Measurements from ENCODE around the gene PLXNA3.

Gene PLXNA3

DNA sequence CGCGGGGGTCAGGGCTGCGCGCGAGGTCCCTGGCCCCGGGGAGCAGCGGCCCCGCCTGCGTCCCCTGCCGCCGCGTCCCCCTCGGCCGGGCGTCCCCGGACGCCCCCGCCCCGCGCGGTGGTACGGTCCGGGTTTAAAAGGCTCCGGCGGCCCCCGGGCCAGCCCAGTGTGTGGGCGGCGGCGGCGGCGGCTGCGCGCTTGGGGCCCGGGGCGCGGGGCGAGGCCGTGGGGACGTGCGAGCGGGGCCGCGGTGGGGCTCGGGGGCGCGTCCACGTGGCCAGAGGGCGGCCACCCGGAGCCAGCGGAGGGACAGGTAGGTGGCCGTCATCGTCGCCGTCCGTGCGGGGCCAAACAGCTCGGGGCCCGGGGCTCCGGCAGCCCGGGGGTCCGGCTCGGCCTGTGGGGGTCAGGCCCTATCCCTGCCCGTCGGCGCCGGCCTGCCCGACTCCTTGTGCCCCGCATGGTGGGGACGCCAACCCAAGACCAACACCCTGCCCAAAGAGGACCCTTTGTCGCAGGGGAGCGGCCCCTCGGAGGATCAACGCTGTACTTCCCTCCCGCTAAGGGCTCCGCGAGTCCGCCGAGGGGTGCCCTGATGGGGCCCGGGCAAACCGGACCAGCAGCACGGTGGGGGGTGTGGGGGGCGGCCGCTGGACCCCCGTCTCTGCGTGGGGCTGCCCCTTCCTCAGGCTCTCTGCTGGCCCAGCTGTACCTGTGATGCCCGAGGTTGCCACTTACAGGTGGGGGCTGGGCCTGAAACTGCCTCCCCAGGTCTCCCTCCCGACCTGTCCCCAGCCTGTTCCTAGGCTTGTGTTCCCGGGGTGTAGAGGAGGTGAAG, at the start of gene PLXNA3:
TSS of gene PLXNA3 (plus strand) at position 166 of the 838 bp plus-strand sequence. CDS start 1,903 bp downstream, outside the sequence.
- peak in 1 of 2 experiments; percentile 59 for DNase-seq

DNA sequence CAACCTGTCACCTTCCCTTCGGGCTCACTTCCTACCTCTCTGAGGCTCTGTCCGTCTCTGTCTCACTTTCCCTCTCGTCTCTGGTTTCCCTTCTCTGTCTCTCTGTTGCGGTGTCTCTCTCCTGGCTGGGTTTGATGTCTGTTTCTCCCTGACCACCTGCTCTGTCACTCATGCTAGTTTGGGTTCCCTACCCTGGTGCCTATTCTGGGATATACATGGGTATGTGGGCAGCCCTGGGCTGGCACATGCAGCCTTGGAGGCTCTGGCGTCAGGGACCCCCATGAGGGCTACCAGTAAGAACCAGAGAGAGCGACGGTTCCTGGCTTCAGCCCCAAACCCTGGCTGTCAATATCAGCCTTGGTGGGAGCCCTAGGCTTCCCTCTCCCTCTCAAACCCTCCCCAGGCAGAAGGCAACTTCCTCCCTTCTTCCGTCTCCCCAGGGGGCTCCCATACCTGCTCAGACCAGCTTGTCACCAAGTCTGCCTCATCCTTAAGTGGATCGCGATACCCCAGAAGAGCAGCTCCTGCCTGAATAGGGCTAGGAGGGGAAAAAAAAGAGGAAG, 49.3 kb upstream of the PLXNA3 start:
- no peak for DNase-seq

DNA sequence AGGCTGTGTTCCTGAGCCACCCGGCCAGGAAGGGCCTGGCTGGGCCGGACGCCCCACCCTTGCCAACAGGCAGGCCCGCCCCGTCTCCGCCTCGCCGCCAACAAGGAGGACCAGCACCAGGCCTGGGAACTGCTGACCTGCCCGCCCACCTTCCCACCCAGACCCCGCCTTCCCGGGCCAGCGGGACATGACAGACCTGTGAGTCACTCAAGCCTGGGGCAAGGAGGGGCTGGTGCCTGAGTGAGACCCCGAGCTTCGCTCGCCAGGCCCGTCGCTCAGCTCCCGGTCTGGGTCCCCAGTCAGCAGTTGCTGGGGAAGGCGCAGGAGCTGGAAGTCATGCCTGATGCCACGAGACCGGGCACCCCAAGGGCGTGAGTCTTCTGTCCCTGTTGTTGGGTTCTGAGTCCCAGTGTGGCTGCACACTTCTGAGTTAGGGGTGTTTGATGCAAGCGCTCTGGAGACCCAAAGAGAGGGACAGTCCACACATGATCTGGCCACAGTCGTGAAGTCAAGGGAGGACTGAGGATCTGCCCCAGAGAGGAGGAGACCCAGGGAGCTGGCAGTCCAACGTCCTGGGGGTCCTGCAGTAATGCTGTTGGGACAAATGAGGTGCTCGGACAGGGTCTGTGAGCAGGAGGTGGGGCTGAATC, 48.7 kb upstream of the PLXNA3 start, which contains the start of gene DNASE1L1:
TSS of gene DNASE1L1 (minus strand) at position 33 of the 650 bp plus-strand sequence. CDS start 3,686 bp downstream, outside the sequence.
- DNase-seq = no peak

DNA sequence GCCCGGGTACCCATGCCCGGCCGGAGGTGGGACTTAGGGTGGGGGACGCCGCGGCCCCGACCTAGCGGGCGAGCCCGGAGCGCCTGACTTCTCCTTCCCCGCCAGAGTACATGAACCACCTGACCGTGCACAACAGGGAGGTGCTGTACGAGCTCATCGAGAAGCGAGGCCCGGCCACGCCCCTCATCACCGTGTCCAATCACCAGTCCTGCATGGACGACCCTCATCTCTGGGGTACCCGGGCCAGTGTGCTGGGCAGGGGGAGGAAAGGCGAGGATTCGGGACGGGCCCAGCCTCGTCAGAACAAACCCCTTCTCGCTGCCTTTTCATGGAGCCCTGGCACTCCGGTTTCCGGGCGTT, 46.1 kb upstream of the PLXNA3 start:
- DNase-seq = peak in 1 of 2 experiments; percentile 67

DNA sequence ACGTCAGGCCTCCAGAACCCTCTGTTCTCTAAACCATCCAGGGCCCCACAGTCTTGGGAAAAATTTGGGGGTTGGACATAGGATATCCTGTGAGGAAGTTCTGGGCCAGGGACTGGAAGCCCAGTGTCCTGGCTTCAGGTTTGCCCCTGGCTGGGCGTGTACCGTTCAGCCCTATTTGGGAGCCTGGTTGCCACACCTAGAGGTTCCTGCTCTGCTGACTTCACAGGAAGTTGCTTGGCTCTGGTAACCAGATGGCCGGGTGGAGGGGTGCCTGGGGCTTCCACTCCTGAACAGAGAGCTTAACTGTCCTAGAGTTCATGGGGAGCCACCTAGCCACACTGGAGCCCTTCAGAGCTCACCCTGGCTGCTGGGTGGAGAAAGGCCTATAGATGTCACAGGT, 45.6 kb upstream of the PLXNA3 start:
- no peak for DNase-seq

DNA sequence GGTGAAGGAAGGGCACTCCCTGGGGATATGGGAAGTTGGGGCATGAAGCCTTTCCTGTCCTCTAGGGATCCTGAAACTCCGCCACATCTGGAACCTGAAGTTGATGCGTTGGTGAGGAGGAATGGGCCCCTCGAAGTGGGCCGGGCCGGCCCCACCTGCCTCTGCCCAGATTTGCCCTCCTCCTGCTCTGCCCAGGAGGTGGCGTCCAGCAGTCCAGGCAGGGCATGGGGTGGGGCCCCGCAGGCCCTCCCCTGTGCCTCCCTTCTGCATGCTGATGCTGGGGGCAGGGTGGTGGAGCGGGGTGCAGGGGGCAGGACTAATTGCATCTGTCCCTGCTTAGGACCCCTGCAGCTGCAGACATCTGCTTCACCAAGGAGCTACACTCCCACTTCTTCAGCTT, 44.9 kb upstream of the PLXNA3 start:
- no peak for DNase-seq

DNA sequence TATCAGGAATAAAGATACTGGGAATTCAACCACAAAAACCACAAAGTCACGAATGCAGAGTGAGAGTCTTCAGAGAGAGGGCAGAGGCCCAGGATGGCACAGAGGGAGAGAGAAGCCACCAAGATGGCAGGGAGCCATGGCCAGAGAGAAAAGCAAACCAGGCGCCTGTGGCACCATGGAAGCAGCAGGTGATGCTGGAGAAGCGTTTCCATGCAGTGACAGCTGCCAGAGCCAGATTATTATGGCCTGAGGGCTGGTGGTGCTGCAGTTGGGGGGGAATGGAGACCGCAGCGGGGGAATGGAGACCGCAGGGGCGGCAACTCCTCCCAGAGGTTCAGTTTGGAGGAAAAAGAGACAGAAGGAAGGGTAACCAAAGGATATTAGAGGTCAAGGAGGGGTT, 40.9 kb upstream of the PLXNA3 start:
- peak in 1 of 2 experiments; percentile 61 for DNase-seq

DNA sequence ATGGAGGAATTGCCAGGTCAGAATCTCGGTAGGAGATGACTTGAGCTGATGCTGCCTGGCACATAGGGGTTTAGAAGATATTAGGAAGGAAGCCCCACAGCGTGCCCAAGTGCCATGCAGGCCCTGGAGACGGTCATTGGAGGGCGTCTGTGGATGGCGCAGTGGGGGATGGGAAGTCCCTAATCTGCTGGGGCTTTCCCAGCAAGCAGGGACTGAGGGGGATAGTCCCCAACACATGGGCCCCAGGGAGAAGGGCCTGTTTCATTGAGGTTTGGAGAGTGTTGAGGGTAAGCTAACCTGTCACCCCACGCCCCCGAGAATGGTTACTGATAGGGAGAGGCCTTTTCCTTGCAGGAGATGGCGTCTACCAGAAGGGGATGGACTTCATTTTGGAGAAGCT, 38.9 kb upstream of the PLXNA3 start:
- DNase-seq = no peak

DNA sequence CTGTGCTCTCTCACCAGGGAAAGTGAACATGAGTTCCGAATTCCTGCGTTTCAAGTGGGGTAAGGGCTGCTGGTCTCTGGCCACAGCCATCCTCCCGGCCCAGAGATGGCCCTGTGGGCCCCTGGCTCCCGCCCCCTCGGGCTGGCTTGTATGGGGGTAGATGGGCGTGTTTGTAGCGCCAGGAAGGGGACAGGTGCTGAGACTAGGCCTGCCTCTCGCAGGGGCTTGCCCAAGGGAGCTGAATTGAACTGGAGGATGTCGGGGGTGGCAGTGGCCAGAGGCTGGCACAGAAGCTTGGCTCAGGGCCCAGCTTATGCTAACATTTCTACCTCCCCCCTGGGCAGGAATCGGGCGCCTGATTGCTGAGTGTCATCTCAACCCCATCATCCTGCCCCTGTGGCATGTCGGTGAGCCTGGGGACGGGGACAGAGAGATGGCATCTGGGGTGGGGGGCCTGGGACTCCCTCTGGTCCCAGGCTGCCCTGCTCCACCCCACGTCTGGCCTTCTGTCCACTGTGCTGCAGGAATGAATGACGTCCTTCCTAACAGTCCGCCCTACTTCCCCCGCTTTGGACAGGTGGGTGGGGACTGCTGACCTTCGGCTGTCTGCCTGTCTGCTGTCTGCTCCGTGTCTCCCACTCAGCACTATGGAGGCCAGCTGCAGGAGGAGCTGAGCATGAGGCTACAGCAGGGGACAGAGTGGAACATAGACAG, 38.2 kb upstream of the PLXNA3 start:
- DNase-seq = no peak

DNA sequence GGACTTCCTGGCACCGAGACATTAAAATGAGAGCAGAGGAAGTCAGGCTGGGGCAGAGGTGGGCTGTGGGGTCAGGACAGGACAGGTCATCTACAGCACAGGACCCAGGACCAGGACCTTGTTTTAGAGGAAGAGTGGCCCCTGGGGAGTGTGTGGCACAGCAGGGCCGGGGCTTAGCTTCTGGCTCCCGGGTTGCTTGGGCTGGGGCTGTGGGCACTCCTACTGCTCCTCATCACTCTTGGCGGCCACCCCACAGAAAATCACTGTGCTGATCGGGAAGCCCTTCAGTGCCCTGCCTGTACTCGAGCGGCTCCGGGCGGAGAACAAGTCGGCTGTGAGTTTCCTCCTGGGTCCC, 37.7 kb upstream of the PLXNA3 start:
- no peak for DNase-seq

DNA sequence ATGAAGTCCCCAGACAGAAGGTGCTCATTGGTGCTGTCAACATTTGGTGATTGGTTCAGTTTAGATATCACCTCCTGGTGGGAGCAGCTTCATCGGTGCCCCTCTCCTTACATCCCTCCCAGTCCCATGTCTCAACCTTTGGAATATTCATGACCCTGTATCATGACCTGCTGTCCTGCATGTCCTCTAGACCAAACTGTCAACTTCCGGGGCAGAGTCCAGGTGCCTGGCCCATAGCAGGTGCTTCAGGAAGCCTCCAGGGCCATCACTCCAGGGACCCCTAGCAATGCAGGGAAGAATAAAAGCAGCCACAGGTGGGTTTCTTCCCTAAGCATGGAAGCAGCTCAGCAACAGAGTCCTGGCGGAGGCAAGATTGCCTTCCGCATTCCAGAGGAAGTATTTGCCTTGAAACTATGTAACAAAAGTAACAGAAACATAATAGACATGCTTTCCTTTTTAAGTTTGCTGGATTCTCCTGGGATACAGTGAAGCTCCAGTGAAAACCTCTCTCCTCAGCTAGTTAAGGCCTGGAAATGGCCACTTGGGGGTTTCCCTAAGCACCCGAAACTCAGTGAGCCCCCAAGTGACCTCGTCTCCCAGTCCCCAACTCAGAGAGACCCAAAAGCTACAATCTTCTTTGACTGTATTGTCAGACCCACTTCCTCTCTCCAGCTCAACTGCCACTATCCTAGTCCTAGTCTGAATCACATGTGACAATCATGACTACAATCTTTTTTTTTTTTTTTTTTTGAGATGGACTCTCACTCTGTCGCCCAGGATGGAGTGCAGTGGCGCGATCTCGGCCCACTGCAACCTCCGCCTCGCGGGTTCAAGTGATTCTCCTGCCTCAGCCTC, 30.9 kb upstream of the PLXNA3 start:
- no peak for DNase-seq

DNA sequence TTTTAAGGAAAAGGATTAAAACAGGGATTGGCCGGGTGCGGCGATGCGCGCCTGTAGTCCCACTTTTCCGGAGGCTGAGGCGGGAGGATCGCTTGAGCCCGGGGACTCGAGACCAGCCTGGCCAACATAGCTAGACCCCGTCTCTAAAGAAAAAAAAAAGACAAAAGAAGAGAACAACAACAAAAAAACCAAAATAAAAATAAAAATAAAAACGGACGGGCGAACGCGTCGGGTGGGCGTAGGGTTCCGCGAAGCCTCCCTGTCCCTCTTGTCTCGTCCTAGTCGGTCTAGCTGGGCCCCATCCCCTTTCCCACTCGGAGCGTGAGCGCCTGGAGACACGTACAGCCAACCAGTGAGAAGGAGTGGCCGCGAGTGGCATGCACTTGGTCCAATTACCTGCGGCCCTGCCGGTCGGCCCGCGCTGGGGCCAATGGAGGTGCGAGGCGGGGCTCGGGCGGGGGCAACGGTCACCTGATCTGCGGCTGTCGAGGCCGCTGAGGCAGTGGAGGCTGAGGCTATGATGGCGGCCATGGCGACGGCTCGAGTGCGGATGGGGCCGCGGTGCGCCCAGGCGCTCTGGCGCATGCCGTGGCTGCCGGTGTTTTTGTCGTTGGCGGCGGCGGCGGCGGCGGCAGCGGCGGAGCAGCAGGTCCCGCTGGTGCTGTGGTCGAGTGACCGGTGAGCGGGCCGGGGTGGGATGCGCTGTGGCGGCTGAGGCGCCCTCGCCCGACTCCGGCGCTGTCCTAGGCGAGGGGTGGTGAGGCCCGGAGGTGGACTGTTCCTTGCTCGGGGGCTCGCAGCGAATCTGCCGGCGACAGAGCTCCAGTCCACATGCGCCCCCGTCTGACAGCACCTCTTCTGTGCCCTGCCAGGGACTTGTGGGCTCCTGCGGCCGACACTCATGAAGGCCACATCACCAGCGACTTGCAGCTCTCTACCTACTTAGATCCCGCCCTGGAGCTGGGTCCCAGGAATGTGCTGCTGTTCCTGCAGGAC, 29.6 kb upstream of the PLXNA3 start, which contains the start of gene ATP6AP1:
TSS of gene ATP6AP1 (plus strand) at position 502 of the 996 bp plus-strand sequence. CDS start at position 518, 16 bp downstream.
- peak; percentile 92 to 97 for DNase-seq

DNA sequence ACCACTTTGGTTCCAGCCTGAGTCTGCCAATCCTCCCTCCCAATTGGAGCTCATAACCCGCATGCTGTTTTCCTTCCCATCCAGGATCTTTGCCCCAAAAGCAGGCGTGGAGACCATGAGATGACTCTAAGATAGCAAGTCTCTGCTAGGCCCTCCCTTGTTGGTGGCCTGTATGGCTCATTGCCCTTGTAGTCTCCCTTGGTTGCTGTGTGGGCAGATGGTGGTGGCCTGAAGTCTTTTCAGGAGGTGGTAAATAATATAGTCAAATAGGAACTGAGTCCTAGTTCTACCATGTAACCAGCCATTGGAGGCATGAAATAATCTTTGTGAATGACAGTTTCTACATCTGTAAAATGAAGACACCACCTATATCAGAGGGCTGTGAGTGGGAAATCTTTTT, 28.4 kb upstream of the PLXNA3 start:
- no peak for DNase-seq

DNA sequence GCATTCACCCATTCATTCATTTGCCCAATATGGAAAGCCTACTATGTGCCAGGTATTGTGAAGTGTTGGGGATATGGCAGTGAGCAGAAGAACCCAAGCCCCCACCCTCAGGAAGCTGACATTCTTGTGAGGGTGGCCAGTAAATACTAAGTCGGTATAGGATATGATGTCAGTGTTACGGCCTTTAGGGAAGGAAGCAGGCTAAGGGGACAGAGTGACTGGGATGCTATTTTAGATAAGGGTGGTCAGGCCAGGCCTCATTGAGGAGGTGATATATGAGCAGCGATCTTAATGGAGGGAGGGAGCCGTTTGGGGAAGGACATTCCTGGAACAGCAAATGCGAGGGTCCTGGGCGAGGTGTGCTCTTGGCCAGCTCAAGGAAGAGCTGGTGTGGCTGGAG, 27.6 kb upstream of the PLXNA3 start:
- no peak for DNase-seq

DNA sequence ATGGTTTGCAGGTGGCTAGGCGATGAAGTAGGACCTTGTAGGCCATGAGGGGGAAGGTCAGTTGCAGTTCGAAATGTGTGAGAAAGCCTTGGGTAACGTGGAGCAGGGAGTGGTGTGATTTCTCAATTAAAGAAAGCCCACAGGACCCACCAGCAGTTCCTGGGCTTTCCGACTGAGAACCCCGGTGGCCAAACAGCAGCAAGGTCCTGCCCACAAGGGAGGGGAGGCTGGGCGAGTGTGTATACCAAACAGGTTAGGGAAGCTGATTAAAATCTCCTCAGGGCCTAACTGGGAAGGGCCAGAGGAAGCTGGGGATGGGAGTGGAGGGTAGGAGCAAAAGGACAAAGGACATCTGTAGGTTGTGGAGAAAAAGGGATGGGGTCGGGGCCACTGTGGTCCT, 27.2 kb upstream of the PLXNA3 start:
- DNase-seq = no peak

DNA sequence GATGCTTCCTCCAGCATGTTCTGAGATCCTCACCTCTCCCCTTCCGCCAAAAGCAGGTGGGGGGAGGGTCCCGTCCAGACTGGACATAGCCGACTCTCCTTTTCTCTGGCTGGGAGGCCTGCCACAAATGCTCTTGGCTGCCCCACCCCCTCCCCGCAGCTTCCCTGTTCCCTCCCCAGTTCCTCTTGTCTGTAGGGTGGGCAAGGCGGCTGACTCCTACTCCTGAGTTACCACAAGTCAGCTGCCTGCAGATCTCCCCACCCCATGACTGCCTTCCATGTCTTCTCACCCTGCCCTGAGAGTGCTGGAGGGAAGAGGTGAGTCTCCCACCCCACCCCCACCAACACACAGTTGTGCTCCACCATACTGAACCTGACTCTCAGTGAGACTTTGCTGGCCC, 26.7 kb upstream of the PLXNA3 start:
- no peak for DNase-seq

DNA sequence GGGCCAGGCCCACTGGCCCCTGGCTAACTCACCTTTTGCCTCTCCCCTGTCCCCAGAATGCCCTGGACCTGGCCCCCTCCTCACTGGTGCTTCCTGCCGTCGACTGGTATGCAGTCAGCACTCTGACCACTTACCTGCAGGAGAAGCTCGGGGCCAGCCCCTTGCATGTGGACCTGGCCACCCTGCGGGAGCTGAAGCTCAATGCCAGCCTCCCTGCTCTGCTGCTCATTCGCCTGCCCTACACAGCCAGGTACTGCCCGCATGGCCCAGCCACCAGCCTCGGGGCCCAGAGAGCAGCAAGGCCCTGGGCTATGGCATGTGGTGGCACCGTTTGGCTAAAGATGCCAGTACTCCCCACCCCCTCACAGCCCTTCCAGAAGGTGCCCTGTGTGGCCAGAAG, 25.9 kb upstream of the PLXNA3 start:
- DNase-seq = no peak

DNA sequence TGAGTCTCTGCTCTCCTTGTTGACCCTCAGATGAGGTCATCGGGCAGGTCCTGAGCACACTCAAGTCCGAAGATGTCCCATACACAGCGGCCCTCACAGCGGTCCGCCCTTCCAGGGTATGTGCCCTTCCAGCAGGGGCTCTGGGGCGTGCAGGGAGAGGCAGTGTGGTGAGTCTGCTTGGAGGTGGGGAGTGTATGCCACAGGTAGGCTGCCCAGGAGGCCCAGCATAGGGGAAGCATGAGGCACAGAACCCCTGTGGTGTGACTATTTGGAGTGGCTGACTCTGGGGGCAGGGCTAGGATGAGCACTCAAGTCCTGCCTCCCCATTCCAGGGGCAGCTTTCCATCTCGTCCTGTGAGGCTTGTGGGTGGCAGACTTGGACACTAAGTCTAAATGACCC, 24.5 kb upstream of the PLXNA3 start:
- DNase-seq = no peak

DNA sequence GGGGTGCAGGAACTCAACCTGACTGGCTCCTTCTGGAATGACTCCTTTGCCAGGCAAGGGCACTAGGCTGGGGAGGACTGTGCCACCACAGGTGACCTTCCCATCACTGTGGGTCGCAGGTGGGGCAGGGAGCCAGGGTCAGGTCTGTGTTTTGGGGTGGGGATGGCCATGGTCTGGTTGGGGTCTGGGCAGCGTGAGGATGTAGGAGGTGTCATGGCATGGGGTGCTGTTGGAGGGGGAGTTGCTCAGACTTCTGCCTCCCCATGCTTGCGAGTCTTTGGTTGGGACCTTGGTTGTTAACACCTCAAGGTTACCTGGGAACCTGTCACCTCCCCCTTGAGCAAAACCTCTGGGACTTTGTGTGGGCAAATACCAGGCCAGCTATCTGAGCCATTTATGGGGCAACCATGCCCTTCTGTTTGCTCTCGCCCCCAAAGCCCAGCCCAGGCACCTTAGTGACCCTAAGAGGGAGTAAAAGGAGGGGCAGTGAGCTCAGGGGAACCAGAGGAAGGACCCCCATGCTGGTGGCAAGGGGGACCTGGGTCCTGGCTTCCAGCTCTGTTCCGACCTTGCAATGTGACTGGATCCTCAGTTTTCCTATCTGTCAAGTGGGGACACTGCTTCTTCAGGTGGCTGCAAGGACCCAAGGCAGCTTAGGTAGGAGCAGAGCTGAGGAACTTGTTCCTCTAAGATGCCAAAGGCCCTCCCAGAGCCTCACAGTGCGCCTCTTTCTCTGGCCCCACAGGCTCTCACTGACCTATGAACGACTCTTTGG, 23.5 kb upstream of the PLXNA3 start:
- DNase-seq = no peak

DNA sequence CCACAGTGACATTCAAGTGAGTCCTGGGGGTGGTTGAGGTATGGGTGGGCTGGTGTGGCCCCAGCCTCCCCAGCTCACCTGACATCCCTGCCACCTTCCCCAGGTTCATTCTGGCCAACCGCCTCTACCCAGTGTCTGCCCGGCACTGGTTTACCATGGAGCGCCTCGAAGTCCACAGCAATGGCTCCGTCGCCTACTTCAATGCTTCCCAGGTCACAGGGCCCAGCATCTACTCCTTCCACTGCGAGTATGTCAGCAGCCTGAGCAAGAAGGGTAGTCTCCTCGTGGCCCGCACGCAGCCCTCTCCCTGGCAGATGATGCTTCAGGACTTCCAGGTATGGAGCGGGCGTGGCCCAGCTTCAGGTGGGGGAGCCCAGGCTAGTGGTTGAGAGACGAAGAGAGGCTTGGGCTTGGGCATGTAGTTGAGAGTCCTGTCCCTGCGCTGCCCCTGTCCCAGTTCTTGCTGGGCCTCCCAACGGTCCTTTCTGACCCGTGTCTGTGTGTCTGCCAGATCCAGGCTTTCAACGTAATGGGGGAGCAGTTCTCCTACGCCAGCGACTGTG, 22.8 kb upstream of the PLXNA3 start:
- no peak for DNase-seq
